ENCODE results near the gene POLR2F.

DNA sequence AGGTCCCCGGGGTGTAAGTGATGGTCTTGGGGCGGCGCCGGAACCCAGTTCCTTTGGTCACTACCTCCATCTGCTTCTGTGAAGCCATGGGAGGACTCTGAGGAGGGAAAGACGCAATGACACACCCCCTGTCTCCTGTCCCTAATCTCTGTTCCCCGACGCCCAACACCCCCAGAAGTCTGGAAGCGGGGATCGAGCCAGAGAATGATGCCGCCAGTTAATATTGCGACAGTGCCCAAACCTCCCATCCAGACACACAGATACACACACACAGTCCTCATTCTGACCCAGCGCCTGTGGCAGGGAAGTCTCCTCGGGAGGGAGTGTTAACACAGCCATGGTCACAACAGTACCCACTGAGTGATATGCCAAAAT, 450 bp upstream of the POLR2F start:
- TF ChIP-seq POLR2AphosphoS5 (IDR thresholded peaks at IDR 0.05; ENCODE audit: low read depth, low read length) = no peak
- no peak for TF ChIP-seq EP300 (IDR thresholded peaks at IDR 0.05; ENCODE audit: borderline replicate concordance in 1 of 2, low read depth in 1 of 2, low read length in 1 of 2)
